C4-2B (cell line): ENCODE data around the gene ART1.

ENCODE experiments used
- H3K27ac ChIP-seq: fragments of 450-650 bp; 2 replicates; pipeline ENCODE4 v1.5.1; 2017
- ZFX ChIP-seq: fragments of 450-650 bp; IDR thresholded peaks from 2 replicates; pipeline ENCODE4 v1.6.1; 2017
- TF ChIP-seq, protein P1 (sequence below): fragments of 450-650 bp; conservative IDR thresholded peaks from 2 replicates; pipeline ENCODE4 v1.5.1; 2017; ENCODE audit warnings: mild to moderate bottlenecking

Gene ART1

DNA sequence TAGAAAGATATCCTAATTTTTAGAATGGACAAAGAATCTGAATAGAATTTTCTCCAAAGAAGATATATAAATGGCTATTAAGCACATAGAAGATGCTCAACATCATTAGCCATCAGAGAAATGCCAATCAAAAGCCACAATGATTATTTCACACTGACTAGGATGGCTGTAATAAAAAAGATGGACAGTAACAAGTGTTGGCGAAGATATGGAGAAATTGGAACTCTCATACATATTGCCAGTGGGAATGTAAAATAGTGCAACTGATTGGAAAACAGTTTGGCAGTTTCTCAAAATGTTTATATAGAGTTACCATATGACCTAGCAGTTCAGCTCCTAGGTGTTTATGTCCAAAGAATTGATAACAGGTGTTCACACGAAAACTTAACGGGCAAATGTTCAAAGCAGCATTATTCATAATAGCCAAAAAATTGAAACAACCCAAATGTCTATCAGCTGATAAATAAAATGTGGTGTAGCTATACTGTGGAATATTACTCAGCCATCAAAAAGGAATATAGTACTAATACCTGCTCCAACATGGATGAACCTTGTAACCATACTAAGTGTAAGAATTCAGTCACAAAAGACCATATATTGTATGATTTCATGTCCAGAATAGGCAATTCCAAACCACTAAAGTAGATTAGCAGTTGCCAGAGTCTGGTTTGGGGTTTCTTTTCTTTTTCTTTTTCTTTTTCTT, 32.8 kb upstream of the ART1 start:
- no peak overlapping the region for H3K27ac ChIP-seq
- TF ChIP-seq ZFX = no peak
- TF ChIP-seq, protein P1, sequence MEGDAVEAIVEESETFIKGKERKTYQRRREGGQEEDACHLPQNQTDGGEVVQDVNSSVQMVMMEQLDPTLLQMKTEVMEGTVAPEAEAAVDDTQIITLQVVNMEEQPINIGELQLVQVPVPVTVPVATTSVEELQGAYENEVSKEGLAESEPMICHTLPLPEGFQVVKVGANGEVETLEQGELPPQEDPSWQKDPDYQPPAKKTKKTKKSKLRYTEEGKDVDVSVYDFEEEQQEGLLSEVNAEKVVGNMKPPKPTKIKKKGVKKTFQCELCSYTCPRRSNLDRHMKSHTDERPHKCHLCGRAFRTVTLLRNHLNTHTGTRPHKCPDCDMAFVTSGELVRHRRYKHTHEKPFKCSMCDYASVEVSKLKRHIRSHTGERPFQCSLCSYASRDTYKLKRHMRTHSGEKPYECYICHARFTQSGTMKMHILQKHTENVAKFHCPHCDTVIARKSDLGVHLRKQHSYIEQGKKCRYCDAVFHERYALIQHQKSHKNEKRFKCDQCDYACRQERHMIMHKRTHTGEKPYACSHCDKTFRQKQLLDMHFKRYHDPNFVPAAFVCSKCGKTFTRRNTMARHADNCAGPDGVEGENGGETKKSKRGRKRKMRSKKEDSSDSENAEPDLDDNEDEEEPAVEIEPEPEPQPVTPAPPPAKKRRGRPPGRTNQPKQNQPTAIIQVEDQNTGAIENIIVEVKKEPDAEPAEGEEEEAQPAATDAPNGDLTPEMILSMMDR = no peak

DNA sequence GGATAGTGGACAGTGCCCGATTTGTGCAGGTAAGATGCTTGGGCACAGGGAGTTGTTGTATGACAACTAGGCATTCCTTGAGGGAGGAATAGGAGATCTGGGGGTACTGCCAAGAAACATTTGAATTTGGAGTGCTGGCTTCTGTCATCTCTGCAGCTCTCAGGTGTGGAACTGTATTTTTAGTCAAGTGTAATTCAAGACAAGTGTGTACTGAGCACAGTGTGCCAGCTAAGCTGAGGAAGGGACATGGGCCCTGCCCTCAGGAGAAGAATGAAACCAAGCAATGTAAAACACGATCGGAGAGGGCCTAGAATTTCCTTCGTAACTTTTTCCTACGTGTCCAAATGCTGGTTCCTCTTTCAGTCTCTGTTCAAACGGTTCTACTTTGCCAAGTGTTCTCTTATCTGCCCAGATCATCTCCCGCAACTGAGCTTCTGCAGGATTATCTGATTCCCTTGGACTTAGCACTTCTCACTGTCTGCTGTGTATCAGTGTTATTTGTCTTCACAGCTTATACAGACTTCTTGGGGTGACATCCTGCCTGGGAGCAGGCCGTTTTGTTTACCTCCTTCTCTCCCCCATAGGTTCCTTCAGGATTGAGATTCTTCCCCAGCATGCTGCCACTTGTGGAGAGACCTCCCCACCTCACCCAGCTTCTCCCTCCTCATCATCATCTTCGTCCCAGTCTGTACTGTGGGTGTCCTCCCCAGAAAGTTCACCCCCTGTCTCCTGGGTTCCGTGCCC, 30.8 kb upstream of the ART1 start:
- TF ChIP-seq, protein P1 = no peak
- no peak for TF ChIP-seq ZFX
- peak overlapping the region; percentile 27 for H3K27ac ChIP-seq

DNA sequence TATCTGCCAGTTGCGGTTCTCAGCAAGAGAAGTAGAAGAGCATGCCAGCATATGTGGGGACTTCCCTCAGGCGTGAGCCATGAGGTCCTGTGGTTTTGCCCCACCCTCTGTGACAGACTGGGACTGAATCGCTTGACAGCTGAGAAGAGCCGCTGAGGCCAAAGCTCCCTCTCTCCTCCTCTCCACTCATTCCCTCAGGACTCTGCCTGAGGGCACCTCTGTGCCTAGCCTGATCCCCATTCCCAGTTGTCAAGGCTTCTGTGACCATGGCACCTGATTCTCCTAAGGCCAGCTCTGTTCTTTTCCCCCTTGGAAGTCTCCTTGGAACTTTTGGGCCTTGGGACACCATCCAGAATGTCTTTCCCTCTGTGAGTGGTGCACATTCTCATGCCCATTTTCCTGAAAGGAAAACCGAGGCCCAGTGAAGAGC, 30.2 kb upstream of the ART1 start:
- H3K27ac ChIP-seq = peak overlapping the region; percentile 27
- TF ChIP-seq, protein P1 = no peak
- TF ChIP-seq ZFX = no peak

DNA sequence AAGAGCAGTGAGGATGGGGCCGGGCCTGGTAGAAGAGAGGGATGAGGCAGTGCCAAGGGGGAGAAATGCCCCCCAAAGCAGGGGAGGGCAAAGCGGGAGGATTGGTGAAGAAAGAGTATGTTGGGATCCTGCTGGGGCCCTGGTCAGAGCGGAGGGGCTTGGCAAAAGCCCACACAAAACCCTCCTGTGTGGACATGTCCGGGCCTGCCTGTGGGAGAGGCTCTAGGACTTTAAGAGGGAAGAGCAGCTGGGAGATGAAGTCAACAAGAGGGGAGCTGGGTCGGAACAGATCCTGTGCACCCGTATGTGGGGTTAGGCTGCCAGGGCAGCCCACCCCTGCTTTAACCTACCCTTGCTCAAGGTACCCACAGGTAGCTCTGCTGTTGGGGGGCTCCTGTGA, 28.9 kb upstream of the ART1 start:
- H3K27ac ChIP-seq = no peak overlapping the region
- TF ChIP-seq ZFX = no peak
- TF ChIP-seq, protein P1 = no peak

DNA sequence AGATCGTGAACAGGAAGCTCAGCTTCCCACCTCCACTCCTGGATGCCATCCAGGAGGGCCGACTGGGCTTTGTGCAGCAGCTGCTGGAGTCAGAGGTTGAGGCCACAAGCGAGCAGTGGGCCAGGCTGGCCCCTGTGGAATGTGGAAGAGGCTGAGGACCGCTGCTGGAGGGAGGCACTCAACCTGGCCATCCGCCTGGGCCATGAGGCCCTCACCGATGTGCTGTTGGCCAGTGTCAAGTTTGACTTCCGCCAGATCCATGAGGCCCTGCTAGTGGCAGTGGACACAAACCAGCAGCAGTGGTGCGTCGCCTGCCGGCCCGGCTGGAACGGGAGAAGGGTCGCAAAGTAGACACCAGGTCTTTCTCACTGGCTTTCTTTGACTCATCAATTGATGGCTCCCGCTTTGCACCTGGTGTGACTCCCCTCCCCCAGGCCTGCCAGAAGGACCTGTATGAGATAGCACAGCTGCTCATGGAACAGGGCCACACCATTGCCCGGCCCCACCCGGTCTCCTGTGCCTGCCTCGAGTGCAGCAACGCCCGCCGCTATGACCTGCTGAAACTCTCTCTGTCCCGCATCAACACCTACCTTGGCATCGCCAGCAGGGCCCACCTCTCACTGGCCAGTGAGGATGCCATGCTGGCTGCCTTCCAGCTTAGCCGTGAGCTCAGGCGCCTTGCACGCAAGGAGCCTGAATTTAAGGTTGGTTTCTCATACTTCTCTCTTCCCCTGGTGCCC, 28.0 kb upstream of the ART1 start:
- no peak overlapping the region for H3K27ac ChIP-seq
- TF ChIP-seq, protein P1 = no peak
- TF ChIP-seq ZFX = no peak; the same call in 1 of the 2 replicates

DNA sequence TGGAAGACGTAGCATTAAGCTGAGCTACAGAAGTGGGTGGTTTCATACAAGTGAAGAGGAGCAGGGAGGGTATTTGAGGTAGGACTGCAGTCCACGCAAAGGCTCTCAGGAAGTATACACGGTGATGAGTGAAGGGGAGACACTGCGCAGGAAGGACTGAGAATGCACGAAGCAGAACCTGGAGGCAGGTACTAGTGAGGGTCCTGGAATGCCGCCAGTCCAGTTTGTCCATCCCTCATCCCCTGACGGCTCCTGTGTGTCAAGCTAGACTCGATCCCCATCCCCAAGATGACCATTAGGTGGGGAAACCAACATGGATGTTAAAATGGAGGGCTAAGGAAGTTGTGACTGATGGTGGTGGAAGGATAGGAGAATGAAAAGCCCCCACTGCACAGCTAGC, 26.9 kb upstream of the ART1 start:
- H3K27ac ChIP-seq = no peak overlapping the region
- no peak for TF ChIP-seq ZFX
- TF ChIP-seq, protein P1 = no peak

DNA sequence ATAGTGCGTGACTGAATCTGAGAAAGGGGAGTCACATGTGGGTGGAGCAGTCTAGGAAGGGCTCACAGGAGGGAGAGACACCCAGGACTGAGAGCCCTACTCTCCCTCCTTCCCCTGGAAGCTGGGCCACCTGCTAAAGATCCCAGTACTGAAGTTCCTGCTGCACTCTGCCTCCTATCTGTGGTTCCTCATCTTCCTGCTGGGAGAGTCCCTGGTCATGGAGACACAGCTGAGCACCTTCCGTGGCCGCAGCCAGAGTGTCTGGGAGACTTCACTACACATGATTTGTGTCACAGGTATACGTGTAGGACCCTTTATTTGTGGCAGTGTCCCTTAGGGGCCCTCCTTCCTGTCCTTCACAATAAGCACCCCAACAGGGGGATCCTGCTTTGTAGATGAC, 22.4 kb upstream of the ART1 start:
- TF ChIP-seq, protein P1 = no peak
- no peak for TF ChIP-seq ZFX
- no peak overlapping the region for H3K27ac ChIP-seq
